Right hindlimb (tissue), 1 donor: ENCODE data around the gene MED13L.

Source experiments
- DNase-seq: peaks from one replicate; pipeline ENCODE4 v3.0.0-alpha.2; 2018

MED13L gene

GRCh38 chr12:116177017-116177416, 100.5 kb downstream of the MED13L start:
- DNase-seq: no peak

DNA sequence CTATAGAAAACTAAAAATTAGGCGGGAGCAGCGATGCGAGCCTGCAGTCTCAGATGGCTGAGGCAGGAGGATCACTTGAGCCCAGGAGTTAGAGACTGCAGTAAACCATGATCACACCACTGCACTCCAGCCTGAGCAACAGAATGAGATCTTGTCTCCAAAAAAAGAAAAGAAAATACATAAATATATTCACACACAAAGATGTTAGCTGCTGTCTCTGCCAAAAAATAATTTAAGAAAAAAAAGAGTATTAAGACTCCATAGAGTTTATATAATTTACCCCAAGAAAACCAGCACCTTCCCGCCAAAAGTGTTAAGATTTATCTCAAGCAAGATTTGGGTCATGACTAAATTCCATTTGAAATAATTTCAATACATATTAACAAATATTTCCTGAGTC, 102.6 kb downstream of the MED13L start:
- no peak for DNase-seq

- DNase-seq: no peak
Measured at GRCh38 chr12:116174006-116174405, 103.5 kb downstream of the MED13L start.

DNA sequence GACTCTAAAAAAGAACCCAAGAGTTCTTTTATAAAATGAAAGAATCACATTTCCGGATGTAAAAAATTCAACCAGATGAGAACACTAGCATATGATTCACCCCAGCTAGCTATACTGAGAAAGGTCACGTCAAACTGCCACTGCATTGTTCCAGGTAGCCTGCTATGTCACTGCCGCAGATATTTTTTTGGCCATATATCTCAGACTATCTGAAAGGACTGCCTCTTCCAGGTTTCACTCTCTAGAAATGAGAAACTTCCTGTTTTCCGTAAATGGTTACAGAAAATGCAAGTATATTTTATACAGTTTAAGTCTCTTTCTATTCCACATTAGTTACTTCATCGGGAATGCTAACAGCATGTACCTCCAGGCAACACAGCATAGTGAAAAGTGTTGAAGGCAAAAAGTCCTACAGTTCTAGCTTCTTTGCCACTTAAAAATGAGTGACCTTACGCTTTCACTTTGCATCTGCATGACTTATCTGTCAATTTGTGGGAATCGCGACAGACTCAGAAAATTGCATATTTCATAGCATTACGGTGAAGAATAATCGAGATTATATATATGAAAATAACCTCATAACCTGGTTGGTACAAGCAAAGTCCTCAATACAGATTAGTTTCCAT, 105.2 kb downstream of the MED13L start:
- DNase-seq: no peak

DNA sequence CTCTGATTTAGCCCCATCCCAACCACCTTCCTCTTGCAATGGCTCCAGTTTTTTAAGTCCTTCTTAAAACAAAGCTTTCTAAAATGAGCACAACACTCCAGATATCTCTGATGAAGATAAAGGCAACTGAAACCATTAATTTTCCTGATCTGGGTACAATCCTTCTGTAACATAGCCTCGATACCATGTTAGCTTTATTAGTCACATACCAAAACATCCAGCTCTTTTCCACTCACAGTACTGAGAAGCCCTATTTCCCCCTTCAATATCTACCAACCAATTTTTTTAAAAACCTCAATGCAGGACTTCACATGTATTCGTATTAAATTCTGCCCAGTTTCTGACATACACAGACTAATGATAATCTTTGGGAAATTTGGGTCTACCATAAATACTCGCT, 105.9 kb downstream of the MED13L start:
- no peak for DNase-seq

- DNase-seq: no peak
Measured at GRCh38 chr12:116169071-116169470, 108.4 kb downstream of the MED13L start.

- DNase-seq: no peak
Measured at GRCh38 chr12:116166306-116166705, 111.2 kb downstream of the MED13L start.

- DNase-seq: no peak
Measured at GRCh38 chr12:116165036-116165425, 112.5 kb downstream of the MED13L start.

- DNase-seq: no peak
Measured at GRCh38 chr12:116164250-116165035, 113.0 kb downstream of the MED13L start.

DNA sequence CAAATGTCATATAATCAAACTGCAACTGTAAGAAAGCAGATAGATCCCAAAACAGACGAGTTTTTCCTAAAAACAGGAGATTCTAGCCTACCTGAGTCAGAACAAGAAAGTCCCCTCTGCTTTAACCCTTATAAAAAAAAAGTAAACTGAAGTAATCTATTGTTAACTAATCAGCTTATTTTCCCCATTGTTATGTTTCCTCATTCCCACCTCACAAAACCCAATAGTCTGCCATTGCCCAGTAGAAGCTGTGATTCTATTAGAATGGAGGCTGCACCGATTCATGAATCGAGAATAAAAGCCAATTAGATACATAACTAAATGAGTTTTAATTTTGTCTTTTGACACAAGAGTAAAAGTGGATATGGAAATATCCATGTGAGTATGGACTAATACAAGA, 115.4 kb downstream of the MED13L start:
- DNase-seq: no peak

DNA sequence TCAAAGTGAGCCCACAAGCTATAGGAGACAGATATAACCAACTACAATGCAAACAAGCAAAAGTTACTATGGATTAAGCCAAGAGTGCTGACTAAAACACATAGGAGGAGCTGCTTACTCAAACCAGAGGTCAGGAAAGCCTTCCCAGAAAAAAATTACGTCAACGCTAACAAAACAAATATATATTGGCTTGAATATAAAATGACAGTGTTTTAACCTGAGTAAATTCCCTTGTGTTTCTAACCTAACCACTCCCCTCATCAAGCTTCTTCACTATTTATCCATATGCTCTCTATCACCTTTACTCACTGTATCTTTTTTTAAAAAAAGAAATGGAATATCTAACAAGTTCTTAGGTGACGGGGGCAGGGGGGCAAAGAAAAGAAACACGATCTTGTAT, 115.9 kb downstream of the MED13L start:
- DNase-seq: no peak

DNA sequence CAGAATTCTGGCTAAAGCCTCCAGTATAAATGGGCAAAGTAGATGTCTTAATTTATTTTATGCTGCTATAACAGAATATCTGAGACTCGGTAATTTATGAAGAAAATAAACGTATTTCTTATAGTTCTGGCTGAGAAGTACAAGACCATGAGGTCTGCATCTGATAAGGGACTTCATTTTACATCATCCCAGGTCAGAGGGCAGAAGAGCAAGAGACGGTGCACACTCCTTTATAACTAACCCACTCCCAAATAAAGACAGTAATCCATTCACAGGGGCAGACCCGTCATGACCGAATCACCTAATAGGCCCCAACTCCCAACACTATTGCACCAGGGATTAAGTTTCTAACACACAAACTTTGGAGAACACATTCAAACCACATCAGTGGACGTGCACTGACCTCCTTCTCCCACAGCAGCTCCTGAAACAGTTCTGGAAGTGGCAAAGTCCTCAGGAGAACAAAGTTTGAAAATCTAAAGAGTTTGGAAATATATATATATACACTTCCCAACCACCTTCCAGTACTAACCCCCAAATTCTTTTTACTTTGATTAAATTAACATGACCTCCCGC, 116.5 kb downstream of the MED13L start:
- DNase-seq: no peak

DNA sequence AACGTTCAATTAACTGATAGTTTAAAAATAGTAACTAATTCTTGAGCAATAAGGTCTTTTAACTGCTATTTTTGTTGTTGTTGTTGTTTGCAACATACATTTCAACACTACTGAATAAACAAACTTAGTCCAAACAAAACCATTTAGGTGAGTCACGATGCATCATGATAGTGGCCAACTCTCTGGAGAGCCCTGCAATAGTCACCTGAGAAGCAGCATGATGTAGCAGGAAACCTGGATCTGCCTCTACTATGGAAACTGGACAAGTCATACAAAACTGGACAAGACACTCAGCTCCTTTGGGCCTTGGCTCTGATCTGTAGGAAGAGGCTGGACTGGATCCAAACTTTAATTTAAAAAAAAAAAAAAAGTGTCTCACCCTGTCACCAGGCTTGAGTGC, 117.3 kb downstream of the MED13L start:
- no peak for DNase-seq

DNA sequence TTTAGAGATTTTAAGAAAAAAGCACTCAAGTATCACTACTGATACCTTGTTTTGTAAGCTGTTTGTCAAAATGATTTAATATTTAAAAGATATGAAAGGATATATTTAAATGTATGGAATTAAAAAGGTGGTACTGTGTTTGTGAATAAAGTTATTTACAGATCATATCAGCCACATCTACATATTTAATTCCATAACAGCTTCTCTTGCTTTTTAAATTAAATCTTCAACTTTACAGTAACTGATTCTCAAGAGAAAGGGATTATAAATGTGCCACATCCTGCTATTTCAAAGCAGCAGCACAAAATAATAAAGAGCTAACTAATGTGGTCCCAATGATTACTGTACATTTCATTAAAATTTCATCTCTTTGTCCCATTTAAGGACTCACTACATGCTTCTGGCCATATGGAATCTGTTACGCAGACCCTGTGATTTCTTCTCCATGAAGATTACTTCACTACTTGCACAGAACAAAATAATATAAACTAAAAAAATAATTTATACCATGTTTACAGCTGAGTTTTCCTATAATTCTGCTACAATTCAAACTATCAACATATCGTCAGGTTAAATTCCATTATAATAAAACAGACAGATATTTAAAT, 117.8 kb downstream of the MED13L start:
- no peak for DNase-seq

- no peak for DNase-seq
Measured at GRCh38 chr12:116159175-116159574, 118.3 kb downstream of the MED13L start.

GRCh38 chr12:116157845-116158267, 119.6 kb downstream of the MED13L start:
- DNase-seq: no peak

DNA sequence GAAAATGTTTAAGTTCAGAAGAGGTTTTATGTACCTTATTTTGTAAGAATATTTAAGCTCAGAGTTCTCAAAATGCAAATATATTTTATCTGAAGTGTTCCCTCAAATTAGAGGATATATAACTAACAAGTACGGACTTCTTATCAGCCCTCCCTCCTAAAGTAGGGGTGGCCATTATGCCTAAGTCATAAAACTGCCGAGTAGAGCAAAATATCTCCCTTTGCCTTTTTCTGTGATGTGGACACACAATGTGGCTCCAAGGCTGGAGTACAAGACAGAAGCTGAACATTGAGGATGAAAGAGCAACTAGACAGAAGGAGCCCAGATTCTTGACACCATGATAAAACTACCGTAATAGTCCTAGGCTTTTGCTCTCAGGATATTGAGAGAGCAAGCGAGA, 120.9 kb downstream of the MED13L start:
- DNase-seq: no peak

- no peak for DNase-seq
Measured at GRCh38 chr12:116155383-116155782, 122.1 kb downstream of the MED13L start.

DNA sequence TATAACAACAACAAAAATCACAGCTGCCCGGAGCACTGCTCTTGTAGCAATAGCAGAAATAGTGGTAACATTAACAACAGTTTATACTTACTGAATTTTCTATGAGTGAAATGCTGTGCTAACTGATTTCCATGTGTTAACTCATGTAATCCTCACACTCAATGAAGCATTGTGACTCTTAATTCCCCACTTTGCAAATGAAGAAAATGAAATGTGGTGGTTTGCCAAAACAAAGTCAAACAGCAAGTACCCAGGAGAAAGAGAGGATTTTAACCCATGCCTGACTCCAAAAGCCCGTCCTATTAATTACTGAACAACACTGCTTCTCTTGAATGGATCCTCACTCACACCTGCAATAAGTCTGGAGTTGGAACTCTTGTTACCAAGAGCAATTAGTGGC, 123.5 kb downstream of the MED13L start:
- DNase-seq: no peak

- DNase-seq: no peak
Measured at GRCh38 chr12:116153113-116153512, 124.4 kb downstream of the MED13L start.

- DNase-seq: no peak
Measured at GRCh38 chr12:116152268-116152667, 125.2 kb downstream of the MED13L start.

DNA sequence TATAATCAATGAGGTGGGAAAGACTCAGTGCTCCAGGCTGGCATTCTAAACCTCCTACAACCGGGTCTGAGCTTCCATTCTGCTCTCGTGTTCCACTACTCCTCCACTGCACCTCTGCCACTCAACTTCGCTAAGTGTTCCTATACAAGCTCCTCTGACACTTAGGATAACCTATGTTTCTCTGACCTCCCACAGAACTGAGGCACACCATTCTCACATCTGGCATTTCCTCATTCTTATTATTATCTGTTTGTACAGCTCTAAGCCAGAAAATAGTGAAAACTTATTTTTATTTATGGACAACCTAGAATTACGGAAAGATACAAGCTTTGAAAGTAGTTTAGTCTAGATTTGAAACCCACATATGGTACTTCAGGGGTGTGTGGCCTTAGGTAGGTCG, 127.0 kb downstream of the MED13L start:
- no peak for DNase-seq

DNA sequence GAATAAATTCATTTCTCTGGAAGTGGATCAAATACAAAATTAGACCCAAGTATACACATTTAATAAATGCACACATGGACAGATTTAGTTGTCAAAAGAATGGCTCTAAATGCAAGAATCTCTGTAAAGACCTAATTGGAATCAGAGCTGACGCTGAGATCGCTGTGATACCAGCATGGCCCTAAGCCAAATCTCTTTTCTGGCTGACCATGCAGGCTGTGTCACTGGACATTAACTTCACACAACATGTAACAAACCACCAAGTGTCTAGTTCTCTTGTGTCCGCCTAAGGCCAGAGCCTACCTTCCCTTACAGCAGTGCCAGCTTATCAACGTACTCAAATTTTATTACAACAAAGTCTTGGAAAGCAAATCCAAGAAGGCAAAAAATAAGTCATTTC, 127.5 kb downstream of the MED13L start:
- DNase-seq: no peak

DNA sequence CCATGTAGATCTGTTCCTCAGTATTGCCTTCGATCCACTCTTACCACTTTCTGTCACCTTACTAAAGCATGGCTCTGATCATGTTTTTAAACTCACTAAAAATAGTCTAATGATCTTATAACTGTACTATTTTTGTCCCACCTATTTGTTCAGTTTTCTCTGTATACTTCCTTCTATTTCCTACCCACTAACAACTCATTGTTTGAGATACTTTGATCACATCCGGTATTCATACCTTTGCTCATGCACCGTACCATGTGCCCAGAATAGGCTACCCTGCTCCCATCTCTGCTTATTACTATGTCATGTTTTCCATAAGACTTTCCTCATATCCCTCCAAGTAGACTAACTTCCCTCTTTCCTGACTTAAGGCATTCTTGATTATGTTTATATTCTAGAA, 128.6 kb downstream of the MED13L start:
- DNase-seq: no peak
